ENCODE results near the gene EPS8.
"Not testable (repeated sequence)": the region's sequence is repeated elsewhere in the genome, so short reads cannot be mapped to it uniquely, and the experiment has no call there.

The EPS8 gene

DNA sequence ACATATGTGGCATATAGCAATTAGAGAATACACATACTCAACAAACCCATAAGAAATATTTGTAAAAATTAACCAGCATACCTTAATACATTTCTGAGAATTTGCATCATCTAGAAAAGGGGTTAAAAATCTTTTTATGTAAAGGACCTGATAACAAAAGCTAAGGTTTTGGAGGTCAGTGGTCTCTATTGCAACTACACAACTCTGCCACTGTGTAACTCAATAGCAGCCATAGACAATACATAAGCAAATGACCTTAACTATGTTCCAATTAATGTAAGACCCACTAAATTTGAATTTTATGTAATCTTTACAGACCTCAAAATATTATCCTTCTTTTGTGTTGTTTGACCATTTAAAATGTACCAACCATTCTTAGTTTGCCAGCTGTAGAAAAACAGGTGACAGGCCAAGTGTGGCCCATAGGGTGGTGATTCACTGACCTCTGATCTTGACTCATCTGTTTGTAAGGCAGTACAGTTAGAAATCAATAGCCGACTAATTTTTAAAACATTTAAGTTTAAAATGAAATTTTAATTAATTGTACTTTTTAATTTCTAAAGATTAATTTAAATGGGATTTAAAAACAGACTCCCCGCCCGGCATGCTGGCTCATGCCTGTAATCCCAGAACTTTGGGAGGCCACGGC, 7.4 kb upstream of the EPS8 start:
- no peak for DNase-seq

DNA sequence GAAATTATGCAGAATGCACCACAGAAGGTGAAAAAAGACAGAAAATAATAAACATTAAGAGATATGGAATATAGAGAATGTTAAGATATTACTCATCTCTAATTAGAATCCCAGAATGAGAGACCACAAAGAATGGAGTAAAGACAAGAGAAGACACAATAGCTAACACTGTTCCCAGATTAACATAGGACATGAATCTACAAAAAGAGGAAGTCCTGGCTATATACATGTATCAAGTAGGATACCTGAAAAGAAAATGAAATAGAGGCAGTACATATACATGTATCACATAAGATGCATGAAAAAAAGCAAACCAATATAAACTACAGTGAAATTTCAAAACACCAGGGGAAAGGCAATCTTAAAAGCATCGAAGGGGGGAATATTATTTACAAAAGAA, 5.6 kb upstream of the EPS8 start:
- no peak for DNase-seq

DNA sequence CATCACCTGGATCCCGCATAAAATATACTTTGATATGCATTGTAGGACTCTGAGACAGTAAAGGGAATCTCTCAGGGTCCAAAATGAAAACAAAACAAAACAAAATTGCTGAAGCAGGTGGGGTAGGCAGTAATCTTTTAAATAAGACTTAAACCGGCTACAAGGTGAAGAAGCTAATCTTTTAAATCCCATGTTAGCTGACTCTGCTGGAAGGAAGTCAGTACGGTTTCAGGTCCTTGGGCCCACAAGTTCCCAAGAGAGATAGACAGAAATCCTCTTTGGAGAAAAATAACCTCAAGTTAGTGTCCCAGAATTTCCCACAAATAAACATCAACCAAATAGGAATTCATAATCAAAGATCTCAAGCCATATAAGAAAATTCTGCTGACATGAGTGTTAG, 5.0 kb upstream of the EPS8 start:
- DNase-seq, result no peak

DNA sequence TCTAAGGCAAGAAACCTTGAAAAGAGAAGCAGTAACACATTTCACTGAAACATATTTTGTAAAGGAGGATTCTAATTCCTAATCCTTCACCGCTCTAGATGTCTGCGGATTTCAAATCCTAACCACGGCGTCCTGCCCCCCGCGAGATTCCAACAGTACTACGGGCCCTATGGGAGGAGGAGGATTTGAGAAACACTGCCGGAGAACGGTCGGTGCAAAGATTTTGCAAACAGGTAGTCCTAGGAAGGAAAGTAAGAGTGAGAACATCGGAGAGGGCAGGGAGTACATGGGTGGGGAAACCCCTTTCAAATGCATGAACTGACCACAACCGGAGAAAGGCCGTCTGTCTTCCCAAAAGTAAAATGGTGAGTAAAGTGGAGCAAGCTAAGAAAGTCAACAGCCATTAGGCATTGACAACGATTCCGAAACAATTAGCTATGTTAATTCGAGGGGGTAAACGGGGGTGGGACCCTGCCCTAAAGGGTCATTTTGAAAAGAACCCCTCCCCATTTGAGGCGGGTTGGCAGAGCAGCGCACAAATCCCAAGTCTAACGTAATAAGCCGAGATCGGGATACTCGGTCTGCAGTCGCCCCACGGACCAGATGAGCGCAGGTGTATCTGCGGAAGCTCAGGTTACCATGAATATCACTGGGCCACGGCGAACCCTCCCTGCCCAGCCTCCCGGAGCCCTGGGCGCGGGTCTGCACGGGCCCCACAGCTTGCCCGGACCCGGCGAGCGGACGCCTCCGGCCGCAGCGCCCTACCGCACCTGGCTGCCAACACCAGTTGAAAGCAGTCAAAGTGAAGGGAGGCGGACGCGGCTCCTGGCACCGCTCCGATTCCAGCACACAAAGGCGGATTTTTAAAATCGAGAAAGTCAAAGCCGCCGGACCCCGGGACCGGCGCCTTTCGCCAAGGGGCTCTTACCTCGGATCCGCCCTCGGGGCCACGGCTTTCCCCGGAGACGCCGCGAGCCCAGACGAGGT, 662 bp downstream of the EPS8 start:
- peak; percentile 4 for DNase-seq

DNA sequence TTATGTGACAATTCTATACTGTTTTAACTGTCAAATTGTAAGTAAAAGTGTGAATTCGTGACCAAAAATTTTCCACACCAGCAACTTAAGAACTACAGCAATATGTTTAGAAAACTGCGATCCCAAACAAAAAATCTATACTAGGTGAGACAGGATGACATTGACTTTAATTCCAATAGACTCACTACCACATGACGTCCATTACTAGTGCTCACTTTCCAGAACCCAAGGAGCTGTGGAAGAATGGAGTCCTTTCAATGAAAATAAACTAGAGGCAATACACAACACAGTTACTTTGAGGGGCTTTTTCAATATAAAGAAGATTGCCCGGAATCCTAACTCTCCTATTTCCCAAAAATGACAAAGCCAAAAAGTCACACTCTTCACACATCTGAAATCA, 1.4 kb downstream of the EPS8 start:
- DNase-seq, result no peak

DNA sequence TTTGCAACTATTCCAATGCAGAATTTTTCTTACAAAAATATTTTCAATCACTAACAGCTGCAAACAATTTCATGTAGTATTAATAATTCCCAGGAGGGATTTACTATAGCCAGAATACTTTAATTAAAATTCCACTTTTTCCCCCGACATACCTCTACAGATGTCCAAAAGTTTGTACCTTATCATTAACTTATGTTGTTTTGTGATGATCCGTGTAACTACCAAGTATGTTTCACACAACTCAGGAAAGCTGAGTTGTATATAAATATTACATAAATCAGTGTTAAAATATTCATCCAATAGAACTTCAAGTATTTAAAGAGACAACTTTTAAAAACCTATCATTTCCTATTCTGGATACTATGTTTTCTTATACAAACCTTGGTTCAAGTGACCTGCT, 2.4 kb downstream of the EPS8 start:
- DNase-seq, result no peak

DNA sequence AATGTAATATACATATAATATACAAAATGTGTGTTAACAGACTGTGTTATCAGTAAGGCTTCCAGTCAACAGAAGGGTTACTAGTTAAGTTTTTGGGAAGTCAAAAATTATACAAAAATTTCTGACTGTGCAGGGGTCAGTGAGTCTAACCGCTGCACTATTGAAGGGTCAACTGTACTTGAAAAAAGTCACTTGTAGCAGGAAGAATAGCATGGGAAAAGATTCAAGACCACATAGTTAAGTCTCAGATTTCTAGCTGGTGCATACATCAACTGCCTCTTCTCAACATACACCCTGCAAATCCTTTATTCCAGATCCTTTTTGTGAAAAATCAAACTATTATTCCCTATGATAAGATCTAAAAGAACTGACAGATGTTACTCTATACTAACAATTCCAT, 5.9 kb downstream of the EPS8 start:
- DNase-seq, result no peak

DNA sequence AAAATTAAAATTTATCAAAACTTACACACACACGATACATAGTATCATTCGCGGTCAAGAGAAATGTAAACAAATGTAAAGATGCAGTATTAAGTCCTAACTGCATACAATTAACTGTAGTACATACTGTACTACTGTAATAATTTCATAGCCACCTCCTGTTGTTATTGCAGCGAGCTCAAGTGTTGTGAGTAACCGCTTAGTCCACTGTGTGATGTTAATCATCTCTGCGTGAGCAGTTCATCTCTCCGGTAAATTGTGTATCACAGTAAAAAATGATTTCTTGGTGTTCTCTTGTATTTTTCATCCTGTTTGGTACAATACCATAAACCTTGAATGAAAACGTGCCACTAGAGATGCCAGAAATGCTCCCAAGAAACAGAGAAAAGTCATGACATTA, 6.5 kb downstream of the EPS8 start:
- no peak for DNase-seq

DNA sequence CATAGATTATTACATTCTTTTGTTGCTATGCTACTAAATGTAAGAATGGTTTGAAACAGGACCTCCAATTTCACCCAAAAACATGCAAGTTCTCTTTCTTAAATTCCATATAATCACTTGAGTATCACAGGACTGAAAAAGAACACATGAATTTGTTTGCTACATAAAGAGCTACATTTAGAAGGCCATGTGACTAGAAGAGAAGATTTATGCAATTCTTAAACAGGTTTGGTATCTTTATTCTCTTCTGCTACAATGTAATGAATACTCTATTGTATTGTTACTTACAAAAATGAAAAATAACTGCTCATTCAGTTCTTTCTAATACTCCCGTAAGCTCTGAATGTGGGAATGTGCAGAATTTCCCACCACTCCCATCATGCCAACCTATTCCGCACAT, 9.3 kb downstream of the EPS8 start:
- DNase-seq, result no peak

DNA sequence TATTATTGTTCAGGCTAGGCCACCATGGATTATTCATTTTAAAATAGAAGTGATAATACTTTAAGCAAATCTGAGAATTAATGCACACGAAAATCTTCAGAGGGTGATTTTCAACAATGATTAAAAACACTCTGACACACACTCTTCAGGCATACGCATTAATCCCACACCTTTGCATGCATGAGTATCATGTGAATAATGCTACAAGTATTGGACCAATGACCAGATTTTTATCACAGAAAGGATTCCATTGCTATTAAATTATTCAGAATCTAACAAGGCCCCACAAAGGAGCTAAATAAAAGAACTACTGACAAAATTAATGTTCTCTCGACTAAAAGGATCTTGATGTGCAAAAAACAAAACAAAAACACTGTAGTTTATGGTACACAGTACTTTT, 11.1 kb downstream of the EPS8 start:
- DNase-seq, result no peak

DNA sequence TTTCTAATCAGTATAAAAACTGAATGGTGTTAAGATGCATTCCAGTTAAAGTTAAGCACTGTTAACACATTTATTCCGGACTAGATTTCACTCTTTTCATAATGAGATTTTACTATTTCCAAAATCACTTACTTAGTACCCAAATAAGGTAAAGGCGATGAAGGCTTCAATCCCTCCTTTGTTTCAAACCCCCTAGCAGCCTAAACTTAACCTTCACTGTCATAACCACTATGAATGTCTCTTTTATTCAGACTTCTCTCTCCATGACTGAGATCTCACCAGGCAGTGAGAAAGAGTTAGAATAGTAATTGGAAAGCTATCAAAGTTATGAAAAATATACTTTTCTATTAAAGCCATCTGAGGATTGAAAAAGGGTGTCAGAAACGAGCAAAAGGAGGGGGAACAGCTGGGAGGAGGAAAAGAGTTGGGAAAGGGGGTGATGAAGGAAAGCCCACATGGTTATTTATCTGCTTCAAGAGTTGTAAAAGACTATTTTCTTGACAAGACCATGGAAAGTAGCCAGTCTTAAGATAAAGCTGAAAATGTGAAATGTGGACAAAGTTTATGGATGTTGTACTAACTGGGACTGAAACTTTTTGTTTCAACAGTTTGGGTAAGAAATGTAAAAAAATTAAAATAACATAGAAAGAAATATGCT, 11.7 kb downstream of the EPS8 start:
- no peak for DNase-seq

DNA sequence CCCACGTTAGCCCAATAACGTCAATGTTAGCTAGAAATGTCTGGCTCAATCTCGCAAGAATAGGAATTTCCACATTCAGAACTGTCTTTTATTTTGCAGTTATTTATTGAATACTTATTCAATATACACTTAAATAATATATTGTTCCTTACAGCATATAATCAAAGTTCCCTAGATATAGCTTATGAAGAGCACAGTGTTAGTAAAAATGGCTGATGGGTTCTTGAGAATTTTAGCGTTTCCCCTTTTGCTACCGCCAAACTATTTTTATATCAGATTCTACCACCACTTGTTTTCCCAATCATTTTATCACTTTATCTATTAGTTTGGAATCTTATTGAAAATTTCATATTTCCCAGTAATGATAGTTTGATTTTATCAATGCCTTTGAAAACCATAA, 12.7 kb downstream of the EPS8 start:
- DNase-seq, result no peak

DNA sequence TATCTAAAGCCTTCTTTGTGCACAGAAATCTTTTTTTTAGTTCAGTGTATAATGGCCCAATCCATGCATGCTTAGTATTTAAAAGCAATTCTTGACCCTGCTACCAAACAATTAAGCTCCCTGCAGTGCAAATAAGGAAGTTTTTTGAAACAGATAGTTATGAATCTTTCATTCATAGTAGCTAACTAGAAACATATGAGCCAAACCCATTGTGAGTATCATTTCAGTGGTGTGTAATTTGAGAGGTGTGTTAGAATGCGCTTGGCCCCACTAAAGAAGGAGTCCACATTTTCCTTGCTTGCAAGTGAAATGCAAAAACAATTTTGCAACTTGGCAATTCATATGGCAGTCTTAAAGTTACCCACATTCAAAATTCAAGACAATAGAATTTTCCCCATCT, 14.4 kb downstream of the EPS8 start:
- DNase-seq, result no peak

DNA sequence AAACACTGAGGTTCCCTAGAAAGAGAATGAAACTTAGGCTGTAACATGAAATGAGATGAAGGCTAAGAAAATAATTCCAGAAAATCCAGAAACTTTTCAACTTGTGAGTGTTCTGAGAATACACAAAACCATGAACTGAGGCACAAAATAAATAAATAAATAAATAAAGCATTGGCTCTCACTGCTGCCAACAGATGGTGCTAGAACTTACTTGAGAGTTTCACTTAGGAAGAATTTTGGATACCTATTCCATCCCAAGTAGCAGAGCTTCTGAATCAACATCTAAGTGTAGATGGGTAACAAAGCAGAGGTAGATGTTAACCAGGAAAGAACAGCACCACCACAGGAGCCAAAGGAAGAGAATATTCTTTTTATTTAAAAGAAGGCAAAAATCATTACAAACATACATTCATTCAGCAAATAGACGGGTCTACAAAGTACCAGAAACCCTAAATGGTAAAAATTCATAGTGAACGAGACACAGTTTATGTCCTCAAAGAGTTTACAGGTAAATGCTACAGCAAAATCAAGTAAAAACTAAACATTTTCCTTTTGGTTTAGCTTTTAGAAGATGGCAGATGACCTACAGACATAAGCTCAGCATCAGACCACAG, 16.7 kb downstream of the EPS8 start:
- peak; percentile 18 for DNase-seq

DNA sequence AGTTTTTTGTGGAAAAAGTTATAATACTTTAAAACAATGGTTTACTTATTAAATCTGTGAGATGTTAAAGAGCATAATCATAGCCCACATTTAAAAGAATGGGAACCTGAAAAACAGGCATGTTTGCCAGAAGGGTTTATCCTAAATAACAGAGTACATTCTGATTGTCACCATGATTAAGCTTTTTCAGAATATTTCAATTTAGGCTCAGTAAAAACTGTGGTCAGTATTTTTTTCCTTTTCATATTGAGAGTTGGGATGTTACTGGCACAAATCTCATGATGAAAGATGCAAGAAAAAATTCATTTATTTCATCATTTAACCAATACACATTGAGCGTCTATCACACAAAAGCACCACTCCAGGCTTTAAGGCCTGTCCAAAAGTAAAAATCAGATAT, 18.6 kb downstream of the EPS8 start:
- no peak for DNase-seq

DNA sequence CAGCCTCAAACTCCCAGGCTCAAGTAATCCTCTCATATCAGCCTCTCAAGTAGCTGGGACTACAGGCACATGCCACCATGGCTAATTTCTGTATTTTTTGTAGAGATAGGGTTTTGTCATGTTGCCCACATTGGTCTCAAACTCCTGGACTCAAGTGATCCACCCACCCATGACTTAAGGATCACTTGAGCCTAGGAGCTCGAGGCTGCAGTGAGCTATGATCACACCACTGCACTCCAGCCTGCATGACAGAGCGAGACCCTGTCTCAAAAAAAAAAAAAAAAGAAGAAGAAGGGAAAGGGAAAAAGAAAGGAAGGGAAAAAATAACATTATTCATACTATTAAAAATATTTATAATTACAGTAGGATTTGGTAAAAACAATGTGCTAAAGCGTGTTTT, 19.2 kb downstream of the EPS8 start:
- no peak for DNase-seq

DNA sequence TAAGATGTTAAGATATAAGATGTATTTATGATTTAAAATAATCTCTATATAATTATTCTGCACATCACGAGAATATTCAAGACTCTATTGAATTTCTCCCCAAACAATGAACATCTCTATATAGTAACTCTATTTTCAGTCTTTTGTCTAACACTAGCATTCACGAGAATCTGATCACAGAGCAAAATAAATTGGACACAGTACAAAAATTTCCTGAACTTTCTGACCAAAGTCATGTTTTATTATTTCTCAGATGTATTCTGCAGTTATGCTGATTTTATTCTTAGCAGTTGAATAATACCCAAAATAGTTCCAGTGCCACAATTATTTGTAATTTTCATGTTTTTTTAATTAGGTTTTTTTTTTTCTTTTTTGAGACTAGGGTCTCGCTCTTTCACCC, 19.6 kb downstream of the EPS8 start:
- DNase-seq, result no peak

DNA sequence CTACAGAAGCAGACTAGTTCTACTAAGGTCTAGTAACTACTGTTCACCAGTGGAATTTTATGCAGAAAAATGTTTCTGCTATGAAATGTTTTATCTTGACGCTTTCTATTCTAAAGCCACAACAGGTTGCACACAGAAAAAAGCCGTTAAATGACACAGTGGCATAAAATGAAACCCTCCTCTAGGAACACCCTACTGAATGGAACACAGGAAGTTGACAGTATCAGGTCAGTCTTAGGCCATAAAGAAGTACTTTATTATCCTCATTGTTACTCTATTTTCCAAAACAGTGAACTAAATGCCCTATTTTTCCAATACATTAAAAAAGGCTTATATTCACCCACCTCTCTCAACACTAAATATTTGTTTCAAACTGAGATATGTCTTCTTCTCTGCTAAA, 21.9 kb downstream of the EPS8 start:
- DNase-seq, result no peak

DNA sequence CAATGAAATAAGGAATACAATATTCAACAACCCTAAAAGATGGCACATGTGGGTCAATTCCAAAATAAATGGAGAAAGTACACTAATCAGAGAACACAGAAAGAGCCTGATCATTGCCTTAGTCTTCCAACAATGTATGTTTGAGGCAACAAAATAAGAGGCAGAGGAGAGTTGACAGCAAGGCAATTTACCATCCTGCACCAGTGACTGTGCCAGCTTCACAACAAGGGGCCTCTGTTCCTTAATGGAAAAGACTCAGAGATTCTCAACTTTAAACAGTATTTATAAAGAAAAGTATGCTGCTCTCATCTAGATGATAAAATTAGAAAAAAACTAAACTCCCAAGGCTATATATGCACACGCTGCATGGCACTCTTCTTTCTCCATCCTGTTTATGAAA, 25.9 kb downstream of the EPS8 start:
- DNase-seq, result no peak

DNA sequence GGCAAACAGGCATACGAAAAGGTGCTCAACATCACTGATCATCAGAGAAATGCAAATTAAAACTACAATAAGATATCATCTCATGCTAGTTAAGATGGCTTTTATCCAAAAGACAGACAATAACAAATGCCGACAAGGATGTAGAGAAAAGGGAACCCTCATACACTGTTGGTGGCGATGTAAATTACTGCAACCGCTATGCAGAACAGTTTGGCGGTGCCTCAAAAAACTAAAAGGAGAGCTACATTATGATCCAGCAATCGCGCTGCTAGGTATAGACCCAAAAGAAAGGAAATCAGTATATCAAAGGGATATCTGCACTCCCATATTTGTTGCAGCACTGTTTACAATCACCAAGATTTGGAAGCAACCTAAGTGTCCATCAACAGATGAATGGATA, 27.0 kb downstream of the EPS8 start:
- not testable (repeated sequence) for DNase-seq

DNA sequence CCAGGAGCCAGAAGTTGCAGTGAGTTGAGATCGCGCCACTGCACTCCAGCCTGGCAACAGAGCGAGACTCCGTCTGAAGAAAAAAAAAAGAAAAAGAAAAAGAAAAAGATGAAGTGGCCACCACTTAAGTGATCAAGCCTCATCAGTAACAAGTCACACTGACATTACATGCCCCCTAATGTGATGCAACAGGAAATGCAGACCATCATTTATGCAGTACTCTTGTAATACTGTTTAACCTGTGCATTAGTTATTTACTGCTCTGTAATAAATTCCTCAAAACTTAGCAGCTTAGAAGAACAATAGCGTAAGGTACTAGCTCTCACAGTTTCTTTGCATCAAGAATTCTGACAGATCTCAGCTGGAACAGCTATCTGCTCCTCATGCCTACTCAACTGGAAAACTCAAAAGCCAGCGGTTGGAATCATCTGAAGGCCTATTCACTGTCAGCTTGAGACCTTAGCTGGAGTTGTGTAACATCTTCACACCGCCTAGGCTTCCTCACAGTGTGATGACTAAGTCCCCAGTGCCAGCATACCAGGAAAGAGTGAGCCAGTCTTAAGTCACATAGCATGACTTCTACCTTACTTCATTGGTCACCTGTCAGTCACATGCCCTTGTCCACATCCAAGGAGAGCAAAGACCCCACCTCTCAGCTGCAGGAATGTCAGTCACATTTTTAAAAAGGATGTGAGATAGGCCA, 31.5 kb downstream of the EPS8 start:
- DNase-seq, result peak; percentile 29

DNA sequence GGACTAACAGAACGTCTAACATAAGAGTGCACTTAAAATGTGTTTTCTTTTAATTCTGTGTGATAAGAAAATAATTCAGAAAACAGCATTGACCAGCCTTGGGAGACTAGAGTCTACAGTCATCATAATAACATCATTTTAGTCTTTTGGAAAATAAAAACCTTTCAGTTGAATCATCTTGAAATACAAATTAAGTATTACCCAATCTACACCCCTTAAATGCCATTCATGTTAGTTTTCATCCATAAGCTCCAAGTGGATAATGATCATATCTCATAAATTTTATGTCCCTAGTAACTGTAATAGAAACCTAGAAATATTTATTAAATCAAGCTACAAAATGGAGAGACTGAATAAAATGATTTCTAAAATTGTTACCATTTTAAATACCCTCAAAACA, 32.4 kb downstream of the EPS8 start:
- DNase-seq, result no peak

DNA sequence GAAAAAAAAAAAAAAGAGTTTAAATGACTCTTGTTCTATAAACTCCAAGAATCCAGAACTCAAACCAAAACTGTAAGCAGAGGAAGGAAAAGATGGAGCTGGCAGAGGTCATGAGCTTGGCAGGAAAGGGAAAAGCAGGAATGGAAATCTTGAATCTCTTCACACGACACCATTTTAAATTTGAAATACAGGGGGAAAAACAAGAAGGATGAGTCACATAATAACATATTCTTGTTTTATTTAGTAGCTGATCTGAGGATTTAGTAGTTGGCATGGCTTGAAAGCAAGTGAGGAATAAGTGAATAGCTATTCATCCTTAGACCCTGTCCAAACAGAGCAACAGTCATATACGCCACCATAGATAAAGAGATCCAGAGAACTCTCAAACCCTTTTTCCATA, 35.0 kb downstream of the EPS8 start:
- DNase-seq, result no peak
